Fibroblast of peridontal ligament (primary cell): Measurements from ENCODE around the gene GCHFR.

ENCODE experiments used
- DNase-seq: peaks from one replicate; pipeline ENCODE4 v3.0.0-alpha.2; 2010; ENCODE audit errors: extremely low read depth

Gene GCHFR

DNA sequence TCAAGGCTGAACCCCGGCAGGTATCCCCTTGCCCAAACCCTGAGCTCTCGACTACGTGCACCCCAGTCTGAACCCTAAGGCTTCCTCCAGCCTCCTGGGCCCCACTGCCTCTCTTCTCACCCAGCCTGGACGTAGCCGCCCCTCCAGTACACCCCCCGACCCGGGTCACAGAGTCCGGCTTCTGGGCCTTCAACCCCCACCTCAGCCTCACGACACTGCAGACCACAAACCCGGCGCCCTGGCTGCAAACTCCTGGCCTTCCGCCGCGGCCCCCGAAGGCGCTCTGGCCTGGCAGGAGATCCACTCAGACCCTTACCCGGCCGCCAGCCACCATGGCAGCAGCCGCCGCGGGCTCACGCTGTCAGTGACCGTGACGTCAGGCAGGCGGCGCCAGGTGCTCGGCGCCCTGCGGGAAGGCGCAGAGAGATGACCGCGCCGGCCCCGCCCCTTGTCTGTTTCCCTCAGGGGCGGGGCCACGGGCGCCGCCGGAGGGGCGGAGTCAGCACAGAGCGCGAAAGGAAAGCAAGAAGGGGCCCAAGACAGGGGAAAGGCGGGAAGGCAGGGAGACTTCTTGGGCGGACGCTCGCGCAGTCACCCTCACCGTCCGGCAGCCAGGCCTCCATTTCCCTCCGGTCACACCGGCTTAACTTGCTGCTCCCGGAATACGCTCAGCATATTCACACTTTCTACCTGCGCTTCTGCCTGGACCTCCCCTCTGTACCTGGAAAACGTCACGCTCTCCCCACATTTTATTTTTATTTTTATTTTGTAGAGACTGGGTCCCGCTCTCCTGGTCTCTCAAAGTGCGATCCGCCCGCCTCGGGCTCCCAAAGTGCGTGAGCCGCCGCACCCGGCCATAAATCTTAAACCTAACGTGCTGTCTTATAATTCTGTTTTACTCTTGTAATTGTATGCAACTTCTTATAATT is 8.7 kb upstream of the GCHFR start, which contains the start of gene RMDN3:
RMDN3 (minus strand) TSS at position 372 of the 929 bp plus-strand sequence. CDS start 471 bp downstream, outside the sequence.
- peak; percentile 86 for DNase-seq

DNA sequence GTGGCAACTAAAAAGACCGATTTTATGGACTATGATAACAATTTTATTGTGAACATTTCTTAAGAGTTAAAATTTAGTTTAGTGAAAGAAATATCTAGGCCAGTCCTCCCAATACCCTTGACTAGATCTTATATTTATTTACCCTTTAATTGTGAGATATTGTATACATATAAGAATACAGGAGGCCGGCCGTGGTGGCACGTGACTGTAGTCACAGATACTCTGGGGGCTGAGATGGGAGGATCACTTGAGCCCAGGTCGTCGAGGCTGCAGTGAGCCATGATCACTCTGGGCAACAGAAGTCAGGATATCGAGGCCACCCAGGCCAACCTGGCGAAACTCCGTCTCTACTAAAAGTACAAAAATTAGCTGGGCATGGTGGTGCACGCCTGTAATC is 8.1 kb upstream of the GCHFR start:
- no peak for DNase-seq

DNA sequence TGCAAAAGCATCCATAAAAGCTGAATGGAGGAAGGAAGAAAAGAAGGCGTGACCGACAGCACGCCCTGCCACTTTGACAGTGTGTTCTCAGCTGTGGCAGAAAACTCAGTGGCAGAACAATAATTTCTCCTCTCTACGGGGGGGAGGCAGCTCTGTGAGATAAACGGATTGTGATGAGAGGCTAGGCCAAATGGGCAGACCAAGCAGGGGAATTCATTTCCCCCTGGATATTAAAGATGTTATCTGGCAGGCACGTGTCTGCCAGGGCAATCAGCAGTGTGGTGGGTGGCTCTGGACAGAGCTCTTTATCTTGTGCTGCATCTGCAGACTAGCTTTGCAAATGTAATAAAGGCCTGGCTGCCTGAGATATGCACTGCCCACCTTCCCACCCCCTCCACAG is 6.9 kb upstream of the GCHFR start:
- no peak for DNase-seq

- no peak for DNase-seq
Measured at GRCh38 chr15:40759961-40760360, 3.9 kb upstream of the GCHFR start.

DNA sequence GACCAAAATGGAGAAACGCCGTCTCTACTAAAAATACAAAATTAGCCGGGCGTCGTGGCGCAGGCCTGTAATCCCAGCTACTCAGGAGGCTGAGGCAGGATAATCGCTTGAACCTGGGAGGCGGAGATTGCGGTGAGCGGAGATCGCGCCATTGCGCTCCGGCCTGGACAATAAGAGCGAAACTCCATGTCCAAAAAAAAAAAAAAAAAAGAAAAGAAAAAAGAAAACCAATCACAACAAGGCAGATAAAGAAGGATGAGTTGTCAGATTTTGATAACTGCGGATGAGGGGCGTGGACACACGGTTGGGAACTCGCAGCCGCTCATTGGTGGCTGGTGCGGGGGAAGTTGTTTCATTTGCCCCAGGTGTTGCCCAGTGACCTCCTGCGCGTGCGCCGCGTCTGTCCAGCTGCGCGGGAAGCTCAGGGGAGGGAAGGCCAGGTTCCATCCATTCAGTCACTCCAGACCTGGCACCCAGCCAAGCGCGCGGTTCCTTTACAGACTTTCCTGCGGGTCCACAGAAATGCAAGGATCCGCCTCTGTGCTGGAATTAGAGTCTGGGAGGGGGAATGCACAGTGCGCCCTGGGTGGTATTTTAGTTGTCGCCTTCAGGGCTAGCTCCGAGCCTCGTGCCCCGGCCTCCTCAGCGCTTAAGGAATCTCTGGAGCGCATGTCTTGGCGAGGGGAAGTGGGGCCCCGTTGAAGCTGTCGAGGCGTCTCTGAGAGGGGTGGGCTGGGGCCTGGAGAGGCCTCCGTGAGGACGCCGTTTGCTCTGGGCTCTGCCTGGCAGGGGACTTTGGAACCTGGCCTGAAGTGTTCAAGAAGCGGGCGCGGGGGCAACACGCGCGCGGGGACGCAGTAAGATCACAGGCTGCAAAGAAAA is 708 bp upstream of the GCHFR start:
- DNase-seq, result no peak

- DNase-seq, result no peak
Measured at GRCh38 chr15:40764629-40765103, 798 bp downstream of the GCHFR start.

- no peak for DNase-seq
Measured at GRCh38 chr15:40766194-40766815, 2.4 kb downstream of the GCHFR start.

- no peak for DNase-seq
Measured at GRCh38 chr15:40766906-40767837, 3.3 kb downstream of the GCHFR start.

DNA sequence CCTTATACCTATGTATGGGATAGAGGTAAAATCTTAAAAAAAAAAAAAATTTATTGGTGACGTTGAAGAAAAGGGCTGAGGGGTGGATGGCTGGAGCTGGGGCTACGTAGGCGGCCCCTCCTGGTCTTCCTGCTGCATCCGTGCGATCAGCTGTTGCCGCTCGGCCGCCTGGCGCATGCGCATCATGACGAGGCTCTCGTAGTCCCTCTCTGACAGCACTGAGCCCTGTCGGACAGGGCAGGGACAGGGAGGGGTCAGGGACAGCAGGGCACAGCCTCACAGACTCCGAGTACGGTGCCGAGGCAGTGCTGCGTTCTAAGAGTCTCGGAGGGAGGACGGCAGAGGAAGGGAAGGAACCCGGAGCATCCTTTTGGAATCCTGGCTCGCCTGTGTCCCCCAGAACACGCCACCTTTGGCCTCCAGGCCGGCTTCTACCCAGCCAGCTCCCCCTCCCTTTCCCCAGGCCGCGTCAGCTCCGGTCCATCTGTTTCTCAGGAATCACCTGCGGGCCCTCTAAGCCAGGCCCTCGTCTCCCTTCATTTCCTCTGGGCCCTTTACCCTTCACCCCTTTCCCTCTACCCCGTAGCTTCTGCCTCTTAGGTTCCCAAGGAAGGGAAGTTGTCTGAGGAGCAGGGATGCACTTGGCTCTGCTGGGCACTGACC is 4.1 kb downstream of the GCHFR start:
- no peak for DNase-seq

- no peak for DNase-seq
Measured at GRCh38 chr15:40768521-40769273, 4.8 kb downstream of the GCHFR start.

- no peak for DNase-seq
Measured at GRCh38 chr15:40769274-40770146, 5.6 kb downstream of the GCHFR start, which contains the start of gene C15orf62. Gene C15orf62 (plus strand): TSS chr15:40769980. CDS start chr15:40770496, 516 bp downstream.

- DNase-seq, result no peak
Measured at GRCh38 chr15:40770147-40770721, 6.4 kb downstream of the GCHFR start.

GRCh38 chr15:40771242-40771641 is 7.4 kb downstream of the GCHFR start:
- DNase-seq, result no peak

GRCh38 chr15:40772014-40772413 is 8.1 kb downstream of the GCHFR start:
- no peak for DNase-seq

DNA sequence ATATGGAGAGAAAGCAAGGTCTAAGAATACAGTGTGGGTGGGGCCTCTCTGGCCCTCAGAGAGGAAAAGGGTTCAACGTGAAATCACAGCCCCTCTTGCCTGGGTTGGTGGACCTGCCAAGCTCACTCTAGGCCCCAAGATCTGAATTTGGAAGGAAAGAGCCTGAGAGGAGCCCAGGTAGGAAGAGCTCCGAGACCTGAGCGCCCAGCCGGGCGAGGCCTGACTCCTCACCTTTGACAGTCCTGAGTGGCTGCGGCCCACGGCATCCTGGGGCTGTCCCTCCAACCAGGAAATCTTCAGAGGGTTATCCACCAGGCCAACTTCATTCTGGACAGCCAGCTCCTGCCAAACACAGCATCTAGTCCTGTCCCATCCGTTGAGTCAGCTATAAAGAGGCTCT is 9.6 kb downstream of the GCHFR start:
- DNase-seq, result no peak

- DNase-seq, result no peak
Measured at GRCh38 chr15:40773902-40774301, 10.0 kb downstream of the GCHFR start.

DNA sequence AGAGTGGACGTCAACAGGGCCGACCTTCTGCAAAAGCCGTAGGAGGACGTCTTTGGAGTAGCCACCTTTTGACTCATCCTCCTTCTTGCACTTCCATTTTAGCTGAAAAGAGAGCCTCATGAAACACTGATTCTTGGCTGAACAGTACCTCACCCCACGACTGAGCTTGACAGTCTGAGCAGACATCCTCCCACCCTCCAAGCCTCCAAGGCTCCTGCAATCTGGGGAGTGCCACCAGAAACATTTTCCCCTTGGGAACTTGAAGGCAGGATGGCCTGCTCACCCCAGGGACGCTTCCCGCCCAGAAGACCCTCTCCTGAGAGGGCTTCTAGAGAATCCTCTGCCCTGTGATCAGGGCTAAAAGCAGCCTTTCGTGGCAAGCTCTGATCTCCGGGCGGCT is 11.1 kb downstream of the GCHFR start:
- no peak for DNase-seq
